B cell (primary cell): Measurements from ENCODE around the gene ZCCHC13. TPM values are rescaled to one million over a fixed set of nuclear protein-coding genes. Genes with fewer than 3 reads are reported as not detected.
A peak's percentile ranks its signal among the peaks of the same experiment; 100 is the strongest.

Source experiments
- ATAC-seq: fragments of 200-7000 bp; cut with Tn5 transposase; one replicate; pipeline ENCODE4 v1.10.0; 2021; ENCODE audit warnings: low read depth, mild to moderate bottlenecking, moderate number of reproducible peaks, moderate library complexity
- CTCF ChIA-PET: fragments of 350-600 bp; sonication (Branson Sonifier 250); formaldehyde crosslinking; loops from one replicate; lab custom pipeline; 2021; ENCODE audit warnings: antibody characterized with exemption, inconsistent platforms; lab: Charles Lee
- POLR2A ChIA-PET: fragments of 350-600 bp; sonication (Branson Sonifier 250); formaldehyde crosslinking; loops from one replicate; lab custom pipeline; 2021; ENCODE audit warnings: antibody characterized with exemption; lab: Charles Lee
- DNase-seq: peaks from one replicate; pipeline ENCODE4 v3.0.0; 2013
- H2AFZ ChIP-seq: 2 replicates; pipeline ENCODE4 v1.6.1; 2012; ENCODE audit warnings: mild to moderate bottlenecking, low read depth, low read length; ENCODE audit not compliant: insufficient read depth, poor library complexity, severe bottlenecking
- H3K27ac ChIP-seq, 2 donors: 1 replicate in 1 of 2; 2 replicates in 1 of 2; pipeline ENCODE4 v1.5.1; 2012 to 2013; ENCODE audit warnings: low read length in 2 of 2, mild to moderate bottlenecking in 2 of 2, moderate library complexity in 1 of 2
- H3K27me3 ChIP-seq, 4 experiments: fragments of 200-600 bp in 1 of 4; sonication (generic) in 1 of 4; replicated peaks in 1 of 4; 1 replicate in 2 of 4; 2 replicates in 2 of 4; pipeline versions ENCODE4 v1.6.1 to v1.7.0; 2013 to 2016; ENCODE audit warnings: low read length in 3 of 4, mild to moderate bottlenecking in 2 of 4, mixed read lengths in 1 of 4, moderate library complexity in 1 of 4; ENCODE audit not compliant: insufficient read depth in 4 of 4, control insufficient read depth in 3 of 4; ENCODE audit errors: control extremely low read depth in 1 of 4
- H3K36me3 ChIP-seq, 2 experiments: replicated peaks in 1 of 2; 1 replicate in 1 of 2; 2 replicates in 1 of 2; pipeline versions ENCODE4 v1.6.1 to v1.7.1; 2013; ENCODE audit warnings: low read length in 1 of 2; ENCODE audit not compliant: insufficient read depth in 2 of 2, control insufficient read depth in 1 of 2; ENCODE audit errors: control extremely low read depth in 1 of 2, extremely low read depth in 1 of 2
- H3K4me1 ChIP-seq, 2 donors: fragments of 200-600 bp in 1 of 2; sonication (generic) in 1 of 2; 1 replicate in 1 of 2; 2 replicates in 1 of 2; pipeline versions ENCODE4 v1.5.1 to v1.6.1; 2013 to 2017; ENCODE audit warnings: low read length in 2 of 2; ENCODE audit not compliant: control insufficient read depth in 2 of 2, insufficient read depth in 2 of 2
- H3K4me2 ChIP-seq: replicated peaks from 2 replicates; pipeline ENCODE3; 2012; ENCODE audit warnings: mild to moderate bottlenecking, low read depth, low read length; ENCODE audit not compliant: poor library complexity, severe bottlenecking
- H3K4me3 ChIP-seq, 5 experiments: fragments of 200-600 bp in 1 of 5; sonication (generic) in 1 of 5; 1 replicate in 3 of 5; 2 replicates in 2 of 5; pipeline versions ENCODE4 v1.5.1 to v1.7.0; 2011 to 2016; ENCODE audit warnings: low read length in 4 of 5, mild to moderate bottlenecking in 4 of 5, low read depth in 2 of 5, control low read depth in 1 of 5, moderate library complexity in 1 of 5; ENCODE audit not compliant: insufficient read depth in 1 of 5; ENCODE audit errors: control extremely low read depth in 1 of 5, extremely low read depth in 1 of 5
- H3K79me2 ChIP-seq: fragments of 200-600 bp; sonication (generic); one replicate; pipeline ENCODE4 v1.6.0; 2016; ENCODE audit warnings: low read length; ENCODE audit not compliant: control insufficient read depth, insufficient read depth
- H3K9ac ChIP-seq: fragments of 200-600 bp; sonication (generic); 2 replicates; pipeline ENCODE4 v1.6.1; 2017; ENCODE audit warnings: mild to moderate bottlenecking, low read length, moderate library complexity
- H3K9me3 ChIP-seq, 3 donors: one replicate each; pipeline versions ENCODE4 v1.6.1 to v1.7.1; 2013; ENCODE audit warnings: low read length in 2 of 3; ENCODE audit not compliant: control insufficient read depth in 2 of 3, insufficient read depth in 1 of 3; ENCODE audit errors: control extremely low read depth in 1 of 3
- H4K20me1 ChIP-seq: 2 replicates; pipeline ENCODE4 v1.6.0; 2012; ENCODE audit warnings: mild to moderate bottlenecking, low read length; ENCODE audit not compliant: insufficient read depth, control insufficient read depth, poor library complexity, severe bottlenecking
- H3K27ac Mint-ChIP-seq: one replicate; pipeline ENCODE4 v1.8.0; 2021; ENCODE audit warnings: mixed read lengths
- H3K27me3 Mint-ChIP-seq: one replicate; pipeline ENCODE4 v1.8.0; 2021; ENCODE audit warnings: mixed read lengths
- H3K4me1 Mint-ChIP-seq: one replicate; pipeline ENCODE4 v1.8.0; 2021; ENCODE audit warnings: mixed read lengths
- H3K4me3 Mint-ChIP-seq: one replicate; pipeline ENCODE4 v1.8.0; 2021; ENCODE audit warnings: mixed read lengths
- H3K9me3 Mint-ChIP-seq: one replicate; pipeline ENCODE4 v1.8.0; 2022; ENCODE audit warnings: mixed read lengths; ENCODE audit not compliant: insufficient read depth
- EZH2 ChIP-seq: IDR thresholded peaks from 2 replicates; pipeline ENCODE4 v1.6.1; 2012; ENCODE audit warnings: borderline replicate concordance, low read depth, mild to moderate bottlenecking, moderate library complexity, low read length; ENCODE audit not compliant: insufficient read depth, poor library complexity, severe bottlenecking
- WGBS: methylation state at CpG from one replicate; pipeline ENCODE4 v1.1.5; 2013; ENCODE audit warnings: missing lambda C conversion rate; ENCODE audit not compliant: insufficient coverage; 5-methylcytosine and 5-hydroxymethylcytosine counted together
- intact Hi-C: fragments of 100-400 bp; cut with micrococcal nuclease; formaldehyde crosslinking; loops from one replicate; pipeline ENCODE4 v1.10.0; 2022
- polyA plus RNA-seq: library from polyadenylated mRNA; depleted of rRNA; stranded (reverse); fragments of >200 nt; gene quantifications from 2 replicates; pipeline ENCODE4 v1.2.3, GENCODE V29; 2012
- total RNA-seq, 2 donors: library from RNA; stranded (reverse); fragments of 120-200 nt in 1 of 2; gene quantifications; 1 replicate in 1 of 2; 2 replicates in 1 of 2; pipeline versions ENCODE4 v1.2.3 to v1.2.4, GENCODE V29; 2013 to 2022
- TF ChIP-seq, protein P1 (sequence below): fragments of 200-600 bp; IDR thresholded peaks from one replicate; pipeline ENCODE4 v1.8.0; 2022; ENCODE audit warnings: antibody characterized with exemption, mild to moderate bottlenecking

The ZCCHC13 gene
- total and polyA plus RNA-seq, 2 donors (not counting 1 experiment from before 2014, with no cell fraction given) = not detected

DNA sequence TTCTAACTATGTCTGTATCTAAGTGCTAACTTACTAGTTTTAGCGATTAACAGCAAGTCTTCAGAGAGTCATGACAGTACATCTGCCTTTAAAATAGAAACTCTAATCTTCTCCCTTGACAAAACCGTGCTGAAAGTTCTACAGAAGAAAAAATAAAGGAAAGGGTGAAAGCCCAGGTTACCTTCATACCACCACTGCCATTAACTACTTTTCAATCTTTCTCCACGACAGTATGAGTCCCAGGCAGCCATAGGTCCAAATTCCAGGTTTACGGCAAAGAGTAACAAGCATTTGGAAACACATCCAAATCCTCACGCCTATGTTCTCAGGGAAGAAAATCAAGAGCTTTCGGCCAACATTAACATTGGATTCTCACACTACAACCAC lies 12.4 kb upstream of the ZCCHC13 start:
- ChIA-PET POLR2A (interaction anchor here (1.2 kb wide), 1 partner anchor 322 kb away, joined by 3 read pairs; the partner anchor contains the start of gene RLIM), CTCF (interaction anchor here (1.4 kb wide), 1 partner anchor 52 kb away, joined by 5 read pairs; no protein-coding TSS in a partner anchor)
- TF ChIP-seq, protein P1, sequence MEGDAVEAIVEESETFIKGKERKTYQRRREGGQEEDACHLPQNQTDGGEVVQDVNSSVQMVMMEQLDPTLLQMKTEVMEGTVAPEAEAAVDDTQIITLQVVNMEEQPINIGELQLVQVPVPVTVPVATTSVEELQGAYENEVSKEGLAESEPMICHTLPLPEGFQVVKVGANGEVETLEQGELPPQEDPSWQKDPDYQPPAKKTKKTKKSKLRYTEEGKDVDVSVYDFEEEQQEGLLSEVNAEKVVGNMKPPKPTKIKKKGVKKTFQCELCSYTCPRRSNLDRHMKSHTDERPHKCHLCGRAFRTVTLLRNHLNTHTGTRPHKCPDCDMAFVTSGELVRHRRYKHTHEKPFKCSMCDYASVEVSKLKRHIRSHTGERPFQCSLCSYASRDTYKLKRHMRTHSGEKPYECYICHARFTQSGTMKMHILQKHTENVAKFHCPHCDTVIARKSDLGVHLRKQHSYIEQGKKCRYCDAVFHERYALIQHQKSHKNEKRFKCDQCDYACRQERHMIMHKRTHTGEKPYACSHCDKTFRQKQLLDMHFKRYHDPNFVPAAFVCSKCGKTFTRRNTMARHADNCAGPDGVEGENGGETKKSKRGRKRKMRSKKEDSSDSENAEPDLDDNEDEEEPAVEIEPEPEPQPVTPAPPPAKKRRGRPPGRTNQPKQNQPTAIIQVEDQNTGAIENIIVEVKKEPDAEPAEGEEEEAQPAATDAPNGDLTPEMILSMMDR = no peak
- no peak for TF ChIP-seq EZH2
- peak overlapping the region; percentile 98 for H3K27ac Mint-ChIP-seq
- Histone ChIP-seq H3K4me3 (peak overlapping the region; percentile 78 to 84 (median 80)), H2AFZ (peak overlapping the region; percentile 87), H3K9ac (peak overlapping the region; percentile 75), H3K27me3 (no peaks in the 10 kb centered on the region), H3K4me1 (peaks cover 3 to 6% of the 10 kb centered on the region in 2 donors), H3K36me3 (peaks cover 1 to 2% of the 10 kb centered on the region in 2 experiments), H3K27ac (peak overlapping the region; percentile 77 to 81), H3K4me2 (peak overlapping the region; percentile 93), H4K20me1 (no peaks in the 10 kb centered on the region), H3K79me2 (peaks cover 52% of the 10 kb centered on the region), H3K9me3 (no peaks in the 10 kb centered on the region)
- peaks cover 18% of the 10 kb centered on the region for H3K4me1 Mint-ChIP-seq
- H3K4me3 Mint-ChIP-seq = peak overlapping the region; percentile 99
- 0% methylated on average over 1 of the region's 6 CpGs for WGBS
- DNase-seq = no peak
- no peaks in the 10 kb centered on the region for H3K9me3 Mint-ChIP-seq
- intact Hi-C loops = loop anchor here (10.0 kb wide), 1 partner anchor 727 kb away; the partner anchor contains the start of gene CHIC1
- no peak for ATAC-seq
- no peaks in the 10 kb centered on the region for H3K27me3 Mint-ChIP-seq
